ENCODE measurements around the gene STX2.
"Not testable (repeated sequence)": the region's sequence is repeated elsewhere in the genome, so short reads cannot be mapped to it uniquely, and the experiment has no call there.

Gene STX2

GRCh38 chr12:130870442-130871285 lies 31.6 kb upstream of the STX2 start:
- in situ Hi-C loops (cut with MboI; ENCODE audit: low sequenced_read_pairs): no loop called here

- in situ Hi-C loops (cut with MboI; ENCODE audit: low sequenced_read_pairs): no loop called here
Measured at GRCh38 chr12:130868412-130868811, 29.4 kb upstream of the STX2 start.

GRCh38 chr12:130863298-130863697 lies 24.2 kb upstream of the STX2 start:
- in situ Hi-C loops (cut with MboI; ENCODE audit: low sequenced_read_pairs): no loop called here

DNA sequence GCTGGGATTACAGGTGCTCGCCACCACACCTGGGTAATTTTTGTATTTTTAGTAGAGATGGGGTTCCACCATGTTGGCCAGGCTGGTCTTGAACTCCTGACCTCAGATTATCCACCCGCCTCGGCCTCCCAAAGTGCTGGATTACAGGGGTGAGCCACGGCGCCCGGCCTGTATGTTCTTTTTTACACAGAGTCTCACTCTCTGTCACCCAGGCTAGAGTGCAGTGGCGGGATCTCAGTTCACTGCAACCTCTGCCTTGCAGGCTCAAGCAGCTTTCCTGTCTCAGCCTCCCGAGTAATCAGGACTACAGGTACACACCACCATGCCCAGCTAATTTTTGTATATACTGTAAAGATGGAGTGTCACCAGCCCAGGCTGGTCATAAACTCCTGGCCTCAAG lies 23.7 kb upstream of the STX2 start:
- in situ Hi-C loops (cut with MboI; ENCODE audit: low sequenced_read_pairs): not testable (repeated sequence)

DNA sequence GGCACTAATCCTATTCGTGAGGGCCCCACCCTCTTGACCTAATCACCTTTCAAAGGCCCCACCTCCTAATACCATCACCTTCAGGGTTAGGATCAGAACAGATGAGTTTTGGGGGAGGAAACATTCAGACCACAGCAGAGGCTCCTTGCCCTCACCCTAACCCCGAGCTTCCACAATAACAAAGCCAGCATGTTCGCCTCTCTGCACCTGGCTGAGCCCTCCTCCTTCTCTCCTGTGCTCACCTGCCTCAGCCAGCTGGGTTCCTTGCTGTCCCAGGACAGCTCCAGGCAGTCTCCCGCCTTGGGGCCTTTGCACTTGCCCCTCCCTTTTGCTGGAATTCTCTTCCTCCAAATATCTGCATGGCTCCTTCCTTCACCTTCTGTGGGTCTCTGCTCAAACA lies 23.1 kb upstream of the STX2 start:
- in situ Hi-C loops (cut with MboI; ENCODE audit: low sequenced_read_pairs): no loop called here

- in situ Hi-C loops (cut with MboI; ENCODE audit: low sequenced_read_pairs): no loop called here
Measured at GRCh38 chr12:130860311-130860710, 21.3 kb upstream of the STX2 start.

GRCh38 chr12:130859161-130859560 lies 20.1 kb upstream of the STX2 start:
- in situ Hi-C loops (cut with MboI; ENCODE audit: low sequenced_read_pairs): no loop called here

DNA sequence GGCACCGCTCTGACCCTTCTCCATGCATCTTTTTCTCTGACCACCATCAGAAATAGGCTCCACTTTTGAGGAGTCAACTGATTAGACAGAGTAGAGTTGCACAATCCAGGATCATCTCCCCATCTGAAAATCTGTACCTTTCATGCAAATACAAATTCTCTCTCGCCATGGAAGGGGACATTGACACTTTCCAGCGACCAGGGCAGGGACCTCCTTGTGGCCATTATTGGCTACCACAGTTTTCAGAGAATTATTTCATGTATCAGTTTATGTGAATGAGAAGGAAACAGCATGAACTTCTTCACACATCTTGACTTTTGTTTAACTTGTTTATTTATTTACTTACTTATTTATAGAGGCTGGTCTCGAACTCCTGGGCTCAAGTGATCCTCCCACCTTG lies 19.0 kb upstream of the STX2 start:
- in situ Hi-C loops (cut with MboI; ENCODE audit: low sequenced_read_pairs): no loop called here

DNA sequence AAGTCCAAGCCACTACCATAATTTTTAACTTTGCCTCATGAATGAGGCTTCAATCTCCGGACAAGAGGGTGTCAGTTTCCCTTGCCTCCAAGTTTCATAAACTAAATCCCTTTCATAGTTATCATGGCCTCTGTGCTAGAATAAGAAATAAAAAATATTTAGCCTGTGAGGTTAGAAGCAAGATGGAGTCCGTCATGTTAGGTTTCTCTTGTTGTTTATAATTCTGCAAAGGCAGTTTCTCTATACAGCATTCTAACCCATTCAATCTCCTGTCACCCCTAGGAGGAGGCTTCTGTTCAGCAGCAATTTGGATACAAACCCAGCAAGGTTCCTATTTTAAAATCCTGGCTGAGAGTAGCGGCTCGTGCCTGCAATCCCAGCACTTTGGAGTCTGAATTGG lies 17.0 kb upstream of the STX2 start:
- in situ Hi-C loops (cut with MboI; ENCODE audit: low sequenced_read_pairs): no loop called here

GRCh38 chr12:130850418-130851021 lies 11.5 kb upstream of the STX2 start:
- in situ Hi-C loops (cut with MboI; ENCODE audit: low sequenced_read_pairs): no loop called here

- in situ Hi-C loops (cut with MboI; ENCODE audit: low sequenced_read_pairs): no loop called here
Measured at GRCh38 chr12:130849561-130850417, 10.7 kb upstream of the STX2 start.

GRCh38 chr12:130848785-130849305 lies 9.8 kb upstream of the STX2 start:
- in situ Hi-C loops (cut with MboI; ENCODE audit: low sequenced_read_pairs): not testable (repeated sequence)

- in situ Hi-C loops (cut with MboI; ENCODE audit: low sequenced_read_pairs): not testable (repeated sequence)
Measured at GRCh38 chr12:130848105-130848504, 9.1 kb upstream of the STX2 start.

DNA sequence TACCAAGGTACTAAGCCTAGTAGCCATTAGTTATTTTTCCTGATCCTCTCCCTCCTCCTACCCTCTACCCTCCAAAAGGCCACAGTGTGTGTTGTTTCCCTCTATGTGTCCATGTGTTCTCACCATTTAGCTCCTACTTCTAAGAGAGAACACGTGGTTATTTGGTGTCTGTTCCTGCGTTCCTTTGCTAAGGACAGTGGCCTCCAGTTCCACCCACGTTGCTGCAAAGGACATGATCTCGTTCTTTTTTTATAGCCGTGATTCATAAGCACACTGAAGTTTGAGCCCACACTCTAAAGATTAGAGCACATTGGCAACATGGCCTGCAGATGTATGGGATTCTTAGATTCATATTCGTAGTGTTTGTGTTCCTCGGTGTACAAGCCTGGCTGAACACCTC lies 8.1 kb upstream of the STX2 start:
- in situ Hi-C loops (cut with MboI; ENCODE audit: low sequenced_read_pairs): no loop called here

DNA sequence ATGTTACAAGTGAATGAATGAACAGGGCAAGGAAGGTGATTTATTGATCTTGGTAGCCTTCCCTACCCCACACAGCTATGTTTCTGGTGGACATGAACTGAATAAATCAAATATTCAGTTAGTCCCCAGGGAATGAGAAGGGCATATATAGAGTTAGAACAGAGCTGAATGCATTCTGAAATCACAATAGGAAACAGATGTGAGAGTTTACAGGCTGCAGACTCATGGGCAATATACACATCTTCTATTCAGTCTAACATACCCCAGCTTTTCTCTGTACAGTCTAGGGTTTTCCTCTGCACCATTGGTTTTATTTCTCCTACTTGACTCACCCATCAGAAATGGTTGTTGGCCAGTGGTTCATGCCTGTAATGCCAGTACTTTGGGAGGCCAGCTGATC lies 7.3 kb upstream of the STX2 start:
- in situ Hi-C loops (cut with MboI; ENCODE audit: low sequenced_read_pairs): no loop called here

GRCh38 chr12:130839770-130840404 lies 837 bp upstream of the STX2 start:
- in situ Hi-C loops (cut with MboI; ENCODE audit: low sequenced_read_pairs): no loop called here

DNA sequence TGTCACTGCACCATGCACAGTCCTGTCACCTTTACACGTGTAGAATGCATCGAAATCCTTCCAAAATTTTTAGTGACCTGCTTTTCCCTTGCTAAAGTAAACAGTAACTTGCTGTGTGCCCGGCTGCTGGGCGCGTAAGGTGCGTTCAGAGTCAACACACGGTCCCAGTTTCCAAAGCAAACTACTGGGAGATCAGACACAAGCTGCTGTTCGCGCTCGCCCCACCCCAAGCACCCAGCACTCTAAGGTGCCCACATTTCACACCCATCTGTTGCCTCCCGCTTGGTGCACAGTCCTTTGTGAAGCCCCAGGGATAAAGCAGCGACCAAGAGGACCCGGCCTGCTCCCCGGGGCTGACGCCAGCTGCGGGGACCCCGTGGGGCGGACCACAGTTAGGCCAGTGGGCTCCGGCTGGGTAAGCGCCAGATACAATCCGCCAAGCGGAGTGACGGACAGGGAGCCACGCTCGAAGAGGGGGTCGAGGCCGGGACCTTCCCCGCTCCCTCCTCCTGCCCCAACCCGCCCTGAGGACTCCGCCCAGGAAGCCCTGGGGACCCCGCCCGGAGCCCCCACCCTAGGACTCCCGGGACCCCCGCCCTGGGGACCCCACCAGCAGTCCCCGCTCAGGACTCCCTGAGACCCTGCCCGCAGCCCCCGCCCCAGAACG lies 633 bp downstream of the STX2 start:
- in situ Hi-C loops (cut with MboI; ENCODE audit: low sequenced_read_pairs): no loop called here

GRCh38 chr12:130835436-130835835 lies 3.6 kb downstream of the STX2 start:
- in situ Hi-C loops (cut with MboI; ENCODE audit: low sequenced_read_pairs): no loop called here

GRCh38 chr12:130835011-130835410 lies 4.0 kb downstream of the STX2 start:
- in situ Hi-C loops (cut with MboI; ENCODE audit: low sequenced_read_pairs): no loop called here

DNA sequence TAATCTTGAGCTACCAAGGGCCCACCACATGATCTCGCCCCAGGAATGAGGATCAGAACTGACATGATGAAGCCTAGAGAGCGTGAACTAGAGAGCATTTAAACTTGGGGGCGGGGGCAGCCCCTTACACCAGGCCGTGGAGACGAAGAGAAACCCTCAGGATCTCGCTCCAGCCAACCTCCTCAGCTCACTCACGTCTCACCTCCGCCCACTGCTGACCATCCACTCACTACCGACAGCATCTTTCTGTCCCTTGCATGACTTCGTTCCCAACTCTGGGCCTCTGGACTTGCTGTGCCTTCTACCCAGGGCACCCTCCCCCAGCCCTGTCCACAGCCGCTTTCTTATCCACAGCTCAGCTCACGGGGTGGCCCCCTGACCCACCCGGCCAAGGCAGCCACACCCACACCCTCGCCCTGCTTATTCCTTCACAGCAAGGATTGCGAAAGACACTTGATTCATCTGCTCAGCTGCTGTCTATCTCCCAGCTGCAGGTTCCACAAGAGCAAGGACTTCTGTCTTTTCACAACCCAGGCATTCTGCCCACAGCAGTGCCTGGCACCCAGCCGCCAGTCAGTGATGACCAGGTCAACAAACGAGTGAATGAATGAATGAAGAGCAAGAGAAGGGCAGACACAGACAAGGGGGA lies 6.4 kb downstream of the STX2 start:
- in situ Hi-C loops (cut with MboI; ENCODE audit: low sequenced_read_pairs): no loop called here
